SK-N-SH treated with all-trans-retinoic acid at 6 μM for 48 hours (cell line): ENCODE measurements around the gene SMAD6.

Source experiments
- ATAC-seq: fragments of 200-7000 bp; cut with Tn5 transposase; 3 replicates; pipeline ENCODE4 v1.9.1; 2020; ENCODE audit warnings: mild to moderate bottlenecking, moderate library complexity
- ARNTL ChIP-seq: fragments of 450-650 bp; formaldehyde crosslinking; IDR thresholded peaks from 2 replicates; pipeline ENCODE4 v1.5.0; 2020; ENCODE audit warnings: low read depth, mild to moderate bottlenecking, moderate library complexity, borderline replicate concordance
- BACH2 ChIP-seq: fragments of 250-450 bp; sonication (Bioruptor Pico); IDR thresholded peaks from 2 replicates; pipeline ENCODE4 v1.9.0; 2021; ENCODE audit warnings: mild to moderate bottlenecking, borderline replicate concordance
- CREB5 ChIP-seq: fragments of 250-450 bp; sonication (Bioruptor Pico); IDR thresholded peaks from 2 replicates; pipeline ENCODE4 v1.5.1; 2020; ENCODE audit warnings: low read depth, mild to moderate bottlenecking, moderate library complexity
- CSRNP3 ChIP-seq: fragments of 250-450 bp; sonication (Bioruptor Pico); IDR thresholded peaks from 2 replicates; pipeline ENCODE4 v1.5.1; 2021; ENCODE audit warnings: mild to moderate bottlenecking, moderate library complexity
- ESRRG ChIP-seq: fragments of 250-450 bp; sonication (Bioruptor Pico); IDR thresholded peaks from 2 replicates; pipeline ENCODE4 v1.6.1; 2021; ENCODE audit warnings: mild to moderate bottlenecking
- PATZ1 ChIP-seq: fragments of 250-450 bp; sonication (Bioruptor Pico); IDR thresholded peaks from 2 replicates; pipeline ENCODE4 v1.8.0; 2020; ENCODE audit warnings: mild to moderate bottlenecking, moderate library complexity, borderline replicate concordance
- POU6F1 ChIP-seq: fragments of 250-450 bp; sonication (Bioruptor Pico); IDR thresholded peaks from 2 replicates; pipeline ENCODE4 v1.8.0; 2021; ENCODE audit warnings: low read depth, mild to moderate bottlenecking, moderate library complexity, borderline replicate concordance
- PPARA ChIP-seq: fragments of 250-450 bp; sonication (Bioruptor Pico); IDR thresholded peaks from 2 replicates; pipeline ENCODE4 v1.5.0; 2020; ENCODE audit warnings: mild to moderate bottlenecking, borderline replicate concordance
- RARB ChIP-seq: fragments of 250-450 bp; sonication (Bioruptor Pico); IDR thresholded peaks from 2 replicates; pipeline ENCODE4 v1.8.0; 2021; ENCODE audit warnings: mild to moderate bottlenecking, moderate library complexity
- SNAI2 ChIP-seq: fragments of 250-450 bp; sonication (Bioruptor Pico); IDR thresholded peaks from 2 replicates; pipeline ENCODE4 v1.5.0; 2020; ENCODE audit warnings: mild to moderate bottlenecking, moderate library complexity
- TCF4 ChIP-seq: fragments of 250-450 bp; sonication (Bioruptor Pico); IDR thresholded peaks from 2 replicates; pipeline ENCODE4 v1.8.0; 2021; ENCODE audit warnings: mild to moderate bottlenecking, moderate library complexity, borderline replicate concordance
- TSHZ2 ChIP-seq: fragments of 250-450 bp; sonication (Bioruptor Pico); IDR thresholded peaks from 2 replicates; pipeline ENCODE4 v1.5.0; 2020; ENCODE audit warnings: mild to moderate bottlenecking, moderate library complexity
- ZFP3 ChIP-seq: fragments of 250-450 bp; sonication (Bioruptor Pico); IDR thresholded peaks from 2 replicates; pipeline ENCODE4 v1.5.0; 2020; ENCODE audit warnings: mild to moderate bottlenecking, moderate library complexity
- ZNF70 ChIP-seq: fragments of 450-650 bp; formaldehyde crosslinking; IDR thresholded peaks from 2 replicates; pipeline ENCODE4 v1.5.0; 2020; ENCODE audit warnings: mild to moderate bottlenecking, moderate library complexity

The SMAD6 gene

GRCh38 chr15:66808181-66808824, 106.3 kb downstream of the SMAD6 start (continued):
- no peak for TF ChIP-seq TSHZ2 (CRISPR knock-in tag)

GRCh38 chr15:66809664-66810063, 107.6 kb downstream of the SMAD6 start:
- no peak for ATAC-seq

More at GRCh38 chr15:66809664-66810063, 107.6 kb downstream of the SMAD6 start:
- TF ChIP-seq CSRNP3 (no peak), ARNTL (no peak), POU6F1 (no peak), ZFP3 (no peak), ESRRG (no peak), BACH2 (CRISPR knock-in tag) (no peak), CREB5 (CRISPR knock-in tag) (no peak), TCF4 (CRISPR knock-in tag) (no peak), ZNF70 (CRISPR knock-in tag) (no peak), SNAI2 (no peak), PPARA (CRISPR knock-in tag) (no peak), PATZ1 (CRISPR knock-in tag) (no peak), TSHZ2 (CRISPR knock-in tag) (no peak), RARB (CRISPR knock-in tag) (no peak)
